ENCODE data around the gene SORT1.

DNA sequence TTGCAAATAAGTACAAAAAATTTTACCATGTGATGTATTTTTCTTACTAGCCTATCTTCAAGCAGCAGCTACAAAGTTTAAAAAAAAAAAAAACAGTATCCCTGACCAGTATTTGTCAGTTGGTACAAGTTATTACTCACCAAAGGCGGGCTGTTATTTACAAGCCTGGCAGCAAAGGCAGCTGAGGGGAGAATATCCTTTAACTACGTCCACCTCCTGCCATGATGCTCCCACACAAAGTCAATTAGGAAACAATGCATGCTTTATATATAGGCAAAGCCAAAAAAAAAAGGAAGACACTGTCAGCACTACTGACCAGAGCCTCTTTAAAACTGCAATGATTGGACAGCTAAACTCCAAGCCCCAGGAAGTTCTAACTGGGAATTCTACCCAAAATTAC is 14.8 kb upstream of the SORT1 start:
- TF ChIP-seq POU6F1 (CRISPR knock-in tag; IDR thresholded peaks at IDR 0.05; ENCODE audit: borderline replicate concordance, low read depth) (no peak), RARB (CRISPR knock-in tag; IDR thresholded peaks at IDR 0.05) (no peak), ZFP3 (CRISPR knock-in tag; IDR thresholded peaks at IDR 0.05) (no peak), ZNF565 (CRISPR knock-in tag; conservative IDR thresholded peaks at IDR 0.05; ENCODE audit: low read depth) (no peak), ARNTL (CRISPR knock-in tag; IDR thresholded peaks at IDR 0.05; ENCODE audit: borderline replicate concordance, low read depth) (no peak), ESRRG (CRISPR knock-in tag; IDR thresholded peaks at IDR 0.05) (no peak), CSDC2 (CRISPR knock-in tag; IDR thresholded peaks at IDR 0.05) (no peak), PATZ1 (CRISPR knock-in tag; IDR thresholded peaks at IDR 0.05; ENCODE audit: borderline replicate concordance) (no peak), ZNF8 (CRISPR knock-in tag; IDR thresholded peaks at IDR 0.05) (no peak), ZFP30 (CRISPR knock-in tag; IDR thresholded peaks at IDR 0.05) (no peak), ISL1 (CRISPR knock-in tag; IDR thresholded peaks at IDR 0.05) (no peak), TOX (CRISPR knock-in tag; IDR thresholded peaks at IDR 0.05; ENCODE audit: borderline replicate concordance) (no peak)
- TF ChIP-seq, protein P1, sequence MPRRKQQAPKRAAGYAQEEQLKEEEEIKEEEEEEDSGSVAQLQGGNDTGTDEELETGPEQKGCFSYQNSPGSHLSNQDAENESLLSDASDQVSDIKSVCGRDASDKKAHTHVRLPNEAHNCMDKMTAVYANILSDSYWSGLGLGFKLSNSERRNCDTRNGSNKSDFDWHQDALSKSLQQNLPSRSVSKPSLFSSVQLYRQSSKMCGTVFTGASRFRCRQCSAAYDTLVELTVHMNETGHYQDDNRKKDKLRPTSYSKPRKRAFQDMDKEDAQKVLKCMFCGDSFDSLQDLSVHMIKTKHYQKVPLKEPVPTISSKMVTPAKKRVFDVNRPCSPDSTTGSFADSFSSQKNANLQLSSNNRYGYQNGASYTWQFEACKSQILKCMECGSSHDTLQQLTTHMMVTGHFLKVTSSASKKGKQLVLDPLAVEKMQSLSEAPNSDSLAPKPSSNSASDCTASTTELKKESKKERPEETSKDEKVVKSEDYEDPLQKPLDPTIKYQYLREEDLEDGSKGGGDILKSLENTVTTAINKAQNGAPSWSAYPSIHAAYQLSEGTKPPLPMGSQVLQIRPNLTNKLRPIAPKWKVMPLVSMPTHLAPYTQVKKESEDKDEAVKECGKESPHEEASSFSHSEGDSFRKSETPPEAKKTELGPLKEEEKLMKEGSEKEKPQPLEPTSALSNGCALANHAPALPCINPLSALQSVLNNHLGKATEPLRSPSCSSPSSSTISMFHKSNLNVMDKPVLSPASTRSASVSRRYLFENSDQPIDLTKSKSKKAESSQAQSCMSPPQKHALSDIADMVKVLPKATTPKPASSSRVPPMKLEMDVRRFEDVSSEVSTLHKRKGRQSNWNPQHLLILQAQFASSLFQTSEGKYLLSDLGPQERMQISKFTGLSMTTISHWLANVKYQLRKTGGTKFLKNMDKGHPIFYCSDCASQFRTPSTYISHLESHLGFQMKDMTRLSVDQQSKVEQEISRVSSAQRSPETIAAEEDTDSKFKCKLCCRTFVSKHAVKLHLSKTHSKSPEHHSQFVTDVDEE (CRISPR knock-in tag; IDR thresholded peaks at IDR 0.05) = no peak

Data from SK-N-SH treated with all-trans-retinoic acid at 6 μM for 48 hours (cell line).